Progenitor cell of endocrine pancreas (in vitro differentiated cells): ENCODE results near the gene IL32. TPM values are rescaled to one million over a fixed set of nuclear protein-coding genes. Genes with fewer than 3 reads are reported as not detected.

Experiments
- DNase-seq: peaks from one replicate; pipeline ENCODE4 v3.0.0; 2021; ENCODE audit warnings: low spot score; ENCODE audit not compliant: unreplicated experiment
- H3K27ac Mint-ChIP-seq: 2 replicates; pipeline ENCODE4 v1.8.0; 2021; ENCODE audit warnings: mild to moderate bottlenecking, moderate library complexity, mixed read lengths
- H3K27me3 Mint-ChIP-seq: 2 replicates; pipeline ENCODE4 v1.8.0; 2021; ENCODE audit warnings: mixed read lengths
- H3K36me3 Mint-ChIP-seq: 2 replicates; pipeline ENCODE4 v1.8.0; 2022; ENCODE audit warnings: mixed read lengths; ENCODE audit not compliant: insufficient read depth
- H3K4me1 Mint-ChIP-seq: 2 replicates; pipeline ENCODE4 v1.8.0; 2021; ENCODE audit warnings: low read depth, mixed read lengths
- H3K4me3 Mint-ChIP-seq: 2 replicates; pipeline ENCODE4 v1.8.0; 2021; ENCODE audit warnings: low read depth, mild to moderate bottlenecking, moderate library complexity, mixed read lengths
- H3K9me3 Mint-ChIP-seq: 2 replicates; pipeline ENCODE4 v1.8.0; 2021; ENCODE audit warnings: low read depth, mixed read lengths
- CTCF ChIP-seq: fragments of 200-600 bp; sonication (generic); IDR thresholded peaks from one replicate; pipeline ENCODE4 v1.5.0; 2021; ENCODE audit warnings: antibody characterized with exemption, mild to moderate bottlenecking; ENCODE audit not compliant: unreplicated experiment
- total RNA-seq: library from RNA; stranded (reverse); gene quantifications from 2 replicates; pipeline ENCODE4 v1.2.1, GENCODE V29; 2021

IL32 gene
- total RNA-seq, 1 donor from 2014 or later = 2.9 TPM

GRCh38 chr16:3030222-3031212 is 34.9 kb upstream of the IL32 start:
- Mint-ChIP-seq H3K27me3 (peaks cover 29% of the 10 kb centered on the region), H3K27ac (no peak overlapping the region), H3K9me3 (no peaks in the 10 kb centered on the region), H3K36me3 (peaks cover 7% of the 10 kb centered on the region), H3K4me3 (no peak overlapping the region), H3K4me1 (peaks cover 1% of the 10 kb centered on the region)
- no peak for DNase-seq
- no peak for TF ChIP-seq CTCF

GRCh38 chr16:3032624-3033023 is 32.8 kb upstream of the IL32 start:
- peaks cover 41% of the 10 kb centered on the region for H3K27me3 Mint-ChIP-seq
- no peak for TF ChIP-seq CTCF
- no peak overlapping the region for H3K4me3 Mint-ChIP-seq
- no peak overlapping the region for H3K27ac Mint-ChIP-seq
- no peak for DNase-seq
- no peaks in the 10 kb centered on the region for H3K9me3 Mint-ChIP-seq
- H3K4me1 Mint-ChIP-seq = peaks cover 5% of the 10 kb centered on the region
- peaks cover 3% of the 10 kb centered on the region for H3K36me3 Mint-ChIP-seq

- Mint-ChIP-seq H3K27ac (no peak overlapping the region), H3K36me3 (no peaks in the 10 kb centered on the region), H3K4me1 (peaks cover 5% of the 10 kb centered on the region), H3K9me3 (no peaks in the 10 kb centered on the region), H3K27me3 (peaks cover 59% of the 10 kb centered on the region), H3K4me3 (peak overlapping the region; percentile 61)
- DNase-seq = no peak
- no peak for TF ChIP-seq CTCF
Measured at GRCh38 chr16:3035289-3035971, 30.0 kb upstream of the IL32 start.

GRCh38 chr16:3035972-3036725 is 29.3 kb upstream of the IL32 start:
- Mint-ChIP-seq H3K36me3 (no peaks in the 10 kb centered on the region), H3K27me3 (peaks cover 60% of the 10 kb centered on the region), H3K4me3 (peak overlapping the region; percentile 61), H3K9me3 (no peaks in the 10 kb centered on the region), H3K4me1 (peaks cover 4% of the 10 kb centered on the region), H3K27ac (no peak overlapping the region)
- DNase-seq = no peak
- no peak for TF ChIP-seq CTCF
